ENCODE measurements around the gene PDXK.
"Not testable (repeated sequence)": the region's sequence is repeated elsewhere in the genome, so short reads cannot be mapped to it uniquely, and the experiment has no call there.

The PDXK gene

GRCh38 chr21:43697758-43698643 is 20.9 kb upstream of the PDXK start:
- no peak for DNase-seq (ENCODE audit: low spot score)

DNA sequence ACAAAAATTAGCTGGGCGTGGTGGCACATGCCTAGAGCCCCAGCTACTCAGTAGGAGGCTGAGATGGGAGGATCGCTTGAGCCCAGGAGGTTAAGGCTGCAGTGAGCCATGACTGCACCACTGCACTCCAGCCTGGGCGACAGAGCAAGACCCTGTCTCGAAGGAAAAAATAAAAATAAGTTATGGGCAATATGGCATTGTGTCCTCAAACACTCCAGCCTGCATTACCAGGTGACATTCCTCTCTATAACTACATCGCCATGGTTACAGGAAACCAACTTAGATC is 19.5 kb upstream of the PDXK start:
- not testable (repeated sequence) for DNase-seq (ENCODE audit: low spot score)

DNA sequence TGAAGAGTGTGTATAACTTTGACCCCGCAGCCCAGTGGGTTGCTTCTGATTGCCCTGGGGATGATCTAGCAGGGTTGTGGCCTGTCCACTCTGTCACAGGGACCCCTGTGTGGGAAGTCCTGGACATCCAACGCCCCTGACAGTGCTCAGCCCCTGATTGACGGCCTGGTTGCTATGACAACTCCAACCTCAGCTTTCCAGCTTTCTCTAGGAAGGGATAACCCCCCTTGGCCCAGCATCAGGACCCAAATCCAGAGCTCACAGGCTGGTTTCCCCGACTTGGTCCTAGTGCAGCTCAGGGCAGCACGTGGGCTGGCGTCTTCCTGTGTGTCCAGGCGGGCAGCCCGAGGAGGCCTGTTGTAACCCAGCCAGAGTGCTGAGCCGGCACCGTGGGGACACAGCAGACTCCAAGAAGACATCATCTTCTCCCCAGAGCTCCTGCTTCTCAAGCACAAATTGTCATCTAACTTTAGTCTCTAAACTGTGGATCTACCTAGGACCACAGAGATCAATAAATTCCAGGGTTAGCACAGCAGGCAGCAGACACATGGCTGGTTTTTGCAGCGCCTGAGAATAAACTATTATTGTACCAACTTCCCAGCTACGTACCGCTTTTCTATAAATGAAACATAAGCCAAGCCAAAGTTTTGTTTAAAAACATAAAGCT is 18.9 kb upstream of the PDXK start:
- DNase-seq (ENCODE audit: low spot score) = no peak

DNA sequence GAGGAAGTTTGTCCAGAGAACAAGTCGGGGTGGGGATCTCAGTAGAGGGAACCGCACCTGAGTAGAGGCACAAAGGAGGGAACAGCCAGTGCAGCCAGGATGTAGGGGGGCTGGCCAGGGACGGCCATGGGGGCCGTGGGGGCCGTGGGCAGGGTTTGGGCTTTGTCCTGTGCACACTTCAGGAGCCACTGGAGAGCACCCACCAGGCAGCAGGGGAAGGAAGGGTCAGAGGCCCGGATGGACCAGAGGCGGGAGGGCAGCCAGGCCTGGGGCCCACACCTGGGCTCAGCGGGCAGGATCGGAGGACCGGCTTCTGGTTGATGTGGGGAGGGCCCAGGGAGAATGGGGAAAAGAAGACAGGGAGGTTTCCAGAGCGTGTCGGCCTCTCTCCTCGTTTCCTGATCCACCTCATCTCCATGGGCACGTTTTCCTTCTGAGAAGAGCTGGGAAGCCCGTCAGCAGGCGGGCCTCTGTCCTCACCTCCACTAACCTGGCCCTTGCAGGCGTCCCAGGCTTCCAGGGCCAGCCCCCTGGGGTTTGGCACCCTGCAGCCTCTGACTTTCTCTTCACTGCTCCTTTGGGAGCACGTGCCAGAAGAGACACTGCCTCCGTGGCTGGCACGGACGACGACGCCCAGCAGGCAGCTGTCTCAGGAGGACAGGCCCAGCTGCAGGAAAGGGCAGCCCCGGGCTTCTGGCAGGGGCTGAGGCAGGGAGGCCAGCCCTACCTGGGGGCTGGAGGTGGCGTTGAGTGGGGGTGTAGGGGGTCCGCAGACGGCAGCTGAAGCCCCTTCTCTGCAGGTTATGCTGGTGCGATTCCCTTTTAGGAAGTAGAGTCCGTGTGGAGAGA is 16.8 kb upstream of the PDXK start:
- no peak for DNase-seq (ENCODE audit: low spot score)

DNA sequence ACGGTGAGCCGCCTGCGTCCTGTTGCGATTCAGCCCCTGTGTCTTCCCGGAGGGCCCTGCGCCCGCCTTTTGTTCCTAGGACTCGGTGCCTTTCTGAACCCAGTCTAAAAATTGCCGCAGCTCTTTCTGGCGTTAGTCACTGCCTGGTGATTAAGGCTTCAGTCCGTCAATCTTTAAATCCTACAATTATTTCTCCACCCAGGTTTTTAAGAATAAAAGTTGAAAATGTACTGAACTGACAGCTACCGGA is 16.2 kb upstream of the PDXK start:
- DNase-seq (ENCODE audit: low spot score) = no peak

- DNase-seq (ENCODE audit: low spot score) = peak; percentile 6
Observed at GRCh38 chr21:43703035-43703880, 15.7 kb upstream of the PDXK start.

DNA sequence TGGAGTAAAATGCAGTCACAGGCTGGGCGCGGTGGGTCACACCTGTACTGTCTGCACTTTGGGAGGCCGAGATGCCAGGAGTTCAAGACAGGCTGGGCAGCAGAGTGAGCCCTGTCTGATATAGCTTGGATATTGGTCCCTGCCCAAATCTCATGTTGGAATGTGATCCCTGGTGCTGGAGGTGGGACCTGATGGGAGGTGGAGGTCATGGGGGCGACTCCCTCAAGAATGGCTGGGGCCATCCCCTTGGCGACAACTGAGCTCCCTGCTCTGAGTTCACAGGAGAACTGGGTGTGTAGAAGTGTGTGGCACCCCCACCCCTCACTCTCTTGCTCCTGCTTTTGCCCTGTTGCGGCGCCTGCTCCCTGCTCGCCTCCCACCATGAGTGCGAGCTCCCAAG is 11.5 kb upstream of the PDXK start:
- DNase-seq (ENCODE audit: low spot score) = no peak

DNA sequence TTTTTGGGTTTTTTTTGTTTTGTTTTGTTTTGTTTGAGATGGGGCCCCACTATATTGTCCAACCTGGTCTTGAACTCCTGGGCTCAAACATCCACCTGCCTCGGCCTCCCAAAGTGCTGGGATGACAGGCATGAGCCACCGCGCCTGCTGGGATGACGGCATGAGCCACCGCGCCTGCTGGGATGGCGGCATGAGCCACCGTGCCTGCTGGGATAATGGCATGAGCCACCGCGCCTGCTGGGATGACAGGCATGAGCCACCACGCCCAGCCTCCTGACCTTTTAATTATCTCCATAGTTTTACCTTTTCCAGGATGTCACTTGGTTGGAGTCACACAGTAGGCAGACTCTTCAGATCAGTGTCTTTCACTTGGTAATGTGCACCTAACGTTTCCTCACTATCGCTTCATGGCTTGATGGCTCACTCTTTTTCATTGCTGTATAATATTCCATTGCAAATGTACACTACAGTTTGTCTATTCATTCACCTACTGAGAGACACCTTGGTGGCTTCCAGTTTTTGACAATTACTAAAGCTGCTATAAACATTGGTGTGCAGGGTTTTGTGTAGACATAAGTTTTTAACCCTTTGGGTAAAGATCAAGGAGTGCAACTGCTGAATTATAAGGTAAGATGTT is 10.1 kb upstream of the PDXK start:
- DNase-seq (ENCODE audit: low spot score) = no peak

DNA sequence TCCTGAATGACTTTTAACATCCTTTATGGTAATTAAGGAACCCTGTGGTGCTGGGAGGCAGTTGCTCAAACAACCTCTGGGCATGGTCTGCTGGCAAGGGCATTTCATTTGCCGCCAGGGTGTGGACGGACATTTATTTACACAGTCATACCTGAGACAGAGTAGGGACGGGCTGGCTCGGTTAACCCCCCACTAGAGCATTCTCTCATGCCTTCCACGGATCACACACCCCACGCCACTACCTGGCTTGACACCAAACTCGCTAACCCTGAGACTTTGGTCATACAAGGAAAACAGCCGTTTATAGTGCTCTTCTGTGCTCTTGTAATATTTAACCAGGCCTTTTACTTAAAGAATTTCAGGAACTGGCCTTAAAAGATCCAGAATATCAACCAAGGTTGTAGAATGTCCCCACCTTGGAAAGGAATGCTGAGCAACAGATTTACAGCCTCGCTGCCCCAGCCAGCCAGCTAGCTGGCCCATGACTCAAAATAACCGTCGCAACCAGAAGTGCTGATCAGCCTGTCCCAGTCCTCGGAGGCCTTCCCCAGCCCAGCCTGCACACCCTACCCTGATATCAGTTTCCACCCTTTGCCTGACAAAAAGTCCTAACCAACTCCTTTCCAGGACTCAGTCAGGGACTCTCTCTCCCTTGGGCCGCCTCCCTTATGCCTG is 6.5 kb upstream of the PDXK start:
- DNase-seq (ENCODE audit: low spot score) = no peak

DNA sequence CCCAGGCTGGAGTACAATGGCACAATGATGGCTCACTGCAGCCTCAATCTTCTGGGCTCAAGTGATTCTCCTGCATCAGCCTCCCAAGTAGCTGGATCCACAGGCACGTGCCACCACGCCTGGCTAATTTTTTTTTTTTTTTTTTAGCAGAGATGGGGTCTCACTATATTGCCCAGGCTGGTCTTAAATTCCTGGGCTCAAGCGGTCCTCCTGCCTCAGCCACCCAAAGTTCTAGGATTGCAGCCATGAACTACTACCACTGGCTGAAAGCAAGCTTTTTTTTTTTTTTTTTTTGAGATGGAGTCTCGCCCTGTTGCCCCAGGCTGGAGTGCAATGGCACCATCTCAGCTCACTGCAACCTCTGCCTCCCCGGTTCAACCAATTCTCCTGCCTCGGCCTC is 5.8 kb upstream of the PDXK start:
- not testable (repeated sequence) for DNase-seq (ENCODE audit: low spot score)

DNA sequence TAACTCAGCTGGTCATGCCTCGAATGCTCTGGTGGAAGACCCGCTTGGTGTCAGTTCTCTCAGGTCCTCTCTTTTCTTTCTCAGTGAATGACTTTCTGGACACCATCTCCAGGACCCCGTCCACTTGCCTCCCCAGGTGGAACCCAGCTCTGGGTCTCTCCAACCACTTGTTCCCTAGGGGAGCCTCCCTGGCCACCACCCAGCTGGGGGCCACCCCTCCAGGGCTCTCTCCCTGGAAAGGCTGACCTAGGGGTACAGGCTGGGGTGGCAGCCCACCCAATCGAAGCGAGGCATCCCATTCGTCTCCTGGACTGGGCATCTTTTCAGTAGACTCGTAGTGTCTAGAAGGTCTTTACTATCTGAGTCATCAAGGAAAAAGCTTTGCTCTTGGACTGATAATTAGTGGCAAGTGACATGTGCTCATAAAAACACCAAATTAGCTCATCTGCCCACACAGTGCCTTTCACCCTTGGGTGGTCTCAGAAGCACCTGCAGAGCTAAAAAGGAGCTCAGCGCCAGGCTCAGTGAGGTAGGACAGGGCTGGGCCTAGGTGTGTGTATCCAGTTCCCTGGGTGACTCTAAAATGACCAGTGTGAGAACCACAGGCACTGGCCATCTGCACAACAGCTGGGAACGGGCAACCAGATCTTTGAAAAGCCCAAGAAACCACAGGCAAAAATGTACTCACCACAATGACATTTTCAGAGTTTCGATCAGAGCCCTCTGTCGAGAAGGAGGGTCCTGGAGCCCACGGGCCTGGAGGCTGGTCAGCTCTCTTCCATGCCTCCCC is 2.4 kb upstream of the PDXK start:
- no peak for DNase-seq (ENCODE audit: low spot score)

GRCh38 chr21:43717166-43717853 is 1.6 kb upstream of the PDXK start:
- no peak for DNase-seq (ENCODE audit: low spot score)

GRCh38 chr21:43717967-43718871 is 710 bp upstream of the PDXK start:
- DNase-seq (ENCODE audit: low spot score) = no peak

GRCh38 chr21:43719748-43720538 is 1.0 kb downstream of the PDXK start:
- DNase-seq (ENCODE audit: low spot score) = peak; percentile 6

DNA sequence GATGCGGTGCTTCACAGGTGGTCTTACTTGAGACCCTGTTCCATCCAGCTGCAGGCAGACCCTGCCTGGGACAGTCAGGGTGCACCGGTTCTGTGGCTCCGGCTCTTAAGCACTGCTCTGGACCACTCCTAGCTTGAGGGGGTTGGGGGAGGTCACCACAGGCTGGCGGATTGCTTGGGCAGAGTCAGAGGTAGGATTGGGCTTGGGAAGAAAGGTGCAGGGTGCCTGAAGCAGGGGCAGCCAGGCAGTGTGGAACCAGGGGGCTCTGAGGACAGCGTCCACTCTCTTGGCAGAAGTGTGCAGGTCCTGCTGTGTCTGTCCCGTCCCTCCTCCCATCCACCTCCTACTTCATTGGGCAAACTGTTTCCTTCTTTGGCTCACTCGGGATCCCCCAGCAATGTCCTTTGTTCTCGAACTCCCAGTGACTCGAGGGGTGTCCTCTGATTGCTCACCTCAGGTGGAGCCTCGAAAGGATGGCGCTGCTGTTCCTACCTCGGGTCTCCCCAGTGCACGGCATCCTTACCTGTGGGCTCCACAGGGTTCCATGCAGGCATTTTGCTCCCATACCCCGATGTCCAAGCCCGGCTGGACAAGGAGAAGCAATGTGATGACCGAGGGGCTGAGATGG is 1.7 kb downstream of the PDXK start:
- no peak for DNase-seq (ENCODE audit: low spot score)

GRCh38 chr21:43721206-43721605 is 2.3 kb downstream of the PDXK start:
- no peak for DNase-seq (ENCODE audit: low spot score)

GRCh38 chr21:43721939-43722338 is 3.0 kb downstream of the PDXK start:
- no peak for DNase-seq (ENCODE audit: low spot score)
